ENCODE measurements around the gene CELF2. TPM values are rescaled to one million over a fixed set of nuclear protein-coding genes. Genes with fewer than 3 reads are reported as not detected.

CELF2 gene
- total and polyA plus RNA-seq, 2 of the 4 experiments (the other 2 are of a cell fraction) = 3.5 to 6.6 TPM

- Histone ChIP-seq H3K23ac (ENCODE audit: low read depth, low read length) (no peak overlapping the region), H2BK20ac (ENCODE audit: low read depth, low read length) (no peak overlapping the region), H3K27me3 (ENCODE audit: control insufficient read depth, insufficient read depth, low read length) (no peaks in the 10 kb centered on the region), H3K79me1 (ENCODE audit: low read depth in 1 of 2, low read length in 2 of 2) (no peaks in the 10 kb centered on the region), H3K4me1 (ENCODE audit: control insufficient read depth, insufficient read depth, low read length) (peaks cover 5% of the 10 kb centered on the region), H3K9ac (ENCODE audit: low read depth, low read length) (no peak overlapping the region), H2BK5ac (ENCODE audit: low read depth, low read length, poor library complexity, severe bottlenecking) (no peak overlapping the region), H3K14ac (replicated peaks; ENCODE audit: low read depth, low read length) (no peak overlapping the region), H2BK15ac (ENCODE audit: low read depth, low read length) (no peak overlapping the region), H3K9me1 (ENCODE audit: insufficient read depth, low read length) (no peaks in the 10 kb centered on the region; the same call in 1 of the 2 replicates), H4K91ac (ENCODE audit: insufficient read depth, low read depth, low read length) (no peak overlapping the region), H4K20me1 (ENCODE audit: insufficient read depth, low read length) (no peaks in the 10 kb centered on the region), H3K4ac (ENCODE audit: low read depth, low read length) (no peak overlapping the region), H3K9me3 (ENCODE audit: control insufficient read depth, insufficient read depth, low read length) (no peaks in the 10 kb centered on the region; the same call in 1 of the 2 replicates), H2AK9ac (replicated peaks; ENCODE audit: low read depth, low read length, poor library complexity) (no peak overlapping the region), H2BK120ac (ENCODE audit: low read depth, low read length) (no peak overlapping the region), H3K27ac (ENCODE audit: insufficient read depth, low read length) (no peak overlapping the region), H2AFZ (replicated peaks; ENCODE audit: low read length, poor library complexity) (no peak overlapping the region), H3K18ac (ENCODE audit: low read depth, low read length) (no peak overlapping the region), H3K36me3 (ENCODE audit: control insufficient read depth, insufficient read depth, low read length) (no peaks in the 10 kb centered on the region), H4K8ac (ENCODE audit: low read depth in 2 of 2, low read length in 2 of 2) (no peak overlapping the region), H4K5ac (ENCODE audit: low read depth, low read length) (no peak overlapping the region), H3K4me3 (ENCODE audit: insufficient read depth, low read depth, low read length) (no peak overlapping the region), H3K4me2 (ENCODE audit: low read depth, low read length) (no peak overlapping the region), H2AK5ac (ENCODE audit: low read depth, low read length) (no peak overlapping the region), H3K56ac (ENCODE audit: extremely low read depth, insufficient read depth, low read length) (no peak overlapping the region)
- intact Hi-C loops (cut with micrococcal nuclease) = no loop called here
- dilution Hi-C loops (cut with HindIII; ENCODE audit: low sequenced_read_pairs, unreplicated experiment) = no loop called here
- no peak for TF ChIP-seq CTCF (conservative IDR thresholded peaks at IDR 0.05; ENCODE audit: low read depth, low read length)
- TF ChIP-seq USF2 (IDR thresholded peaks at IDR 0.05; ENCODE audit: low read depth, low read length) = no peak
- no peak for TF ChIP-seq MXI1 (IDR thresholded peaks at IDR 0.05; ENCODE audit: borderline replicate concordance, low read depth, low read length)
- no peak for TF ChIP-seq MAZ (IDR thresholded peaks at IDR 0.05; ENCODE audit: borderline replicate concordance, low read depth, low read length)
- TF ChIP-seq CEBPB (IDR thresholded peaks at IDR 0.05; ENCODE audit: low read depth, low read length) = no peak
- no peak for TF ChIP-seq ELK1 (IDR thresholded peaks at IDR 0.05; ENCODE audit: borderline replicate concordance, low read depth, low read length)
- no peak for TF ChIP-seq FOS (IDR thresholded peaks at IDR 0.05; ENCODE audit: low read depth, low read length)
- TF ChIP-seq MAFK (IDR thresholded peaks at IDR 0.05; ENCODE audit: low read depth, low read length) = no peak
- TF ChIP-seq BHLHE40 (IDR thresholded peaks at IDR 0.05; ENCODE audit: low read depth, low read length) = no peak
- no peak for TF ChIP-seq POLR2A (IDR thresholded peaks at IDR 0.05; ENCODE audit: low read depth, low read length)
- TF ChIP-seq SMC3 (IDR thresholded peaks at IDR 0.05; ENCODE audit: low read depth, low read length) = no peak
- TF ChIP-seq RAD21 (IDR thresholded peaks at IDR 0.05; ENCODE audit: low read length) = no peak
- TF ChIP-seq RCOR1 (IDR thresholded peaks at IDR 0.05; ENCODE audit: insufficient replicate concordance, low read length) = no peak
- no peak for TF ChIP-seq NFE2L2 (IDR thresholded peaks at IDR 0.05; ENCODE audit: low read depth, low read length)
- TF ChIP-seq RFX5 (IDR thresholded peaks at IDR 0.05; ENCODE audit: low read depth, low read length) = no peak
- WGBS, 2 experiments (ENCODE audit: extremely low coverage in 2 of 2, insufficient read length in 1 of 2) = no CpG with 5 or more reads among the region's 4 CpGs
- no TSS peak for BruUV-seq (replicated peaks)
- no peak for DNase-seq
- CTCF ChIA-PET = no interaction called here
- no peak for ATAC-seq (ENCODE audit: low read depth)
- POLR2A ChIA-PET (ENCODE audit: unreplicated experiment) = no interaction called here
- in situ Hi-C loops (cut with MboI; ENCODE audit: low sequenced_read_pairs) = no loop called here
These were observed 221.2 kb downstream of the CELF2 start for GRCh38 chr10:11238893-11239292.
